HG02763 (cell line): ENCODE measurements around the gene CSMD2.

ENCODE experiments used
- ATAC-seq: cut with Tn5 transposase; IDR thresholded peaks from one replicate; pipeline ENCODE4 v1.9.1; 2021; ENCODE audit warnings: mild to moderate bottlenecking, moderate library complexity; ENCODE audit not compliant: unreplicated experiment

Gene CSMD2

GRCh38 chr1:33970148-33970825 is 194.7 kb downstream of the CSMD2 start:
- ATAC-seq = no peak

- no peak for ATAC-seq
Measured at GRCh38 chr1:33966346-33967141, 198.5 kb downstream of the CSMD2 start.

- no peak for ATAC-seq
Measured at GRCh38 chr1:33965086-33965485, 199.9 kb downstream of the CSMD2 start.

GRCh38 chr1:33962061-33962460 is 203.0 kb downstream of the CSMD2 start:
- ATAC-seq = no peak

- ATAC-seq = no peak
Measured at GRCh38 chr1:33960188-33960895, 204.7 kb downstream of the CSMD2 start.

GRCh38 chr1:33957854-33958253 is 207.2 kb downstream of the CSMD2 start:
- ATAC-seq = no peak

GRCh38 chr1:33955096-33955495 is 209.9 kb downstream of the CSMD2 start:
- ATAC-seq = no peak

- ATAC-seq = no peak
Measured at GRCh38 chr1:33949570-33949969, 215.5 kb downstream of the CSMD2 start.

GRCh38 chr1:33948291-33948690 is 216.7 kb downstream of the CSMD2 start:
- no peak for ATAC-seq

- no peak for ATAC-seq
Measured at GRCh38 chr1:33946836-33947235, 218.2 kb downstream of the CSMD2 start.

- no peak for ATAC-seq
Measured at GRCh38 chr1:33944846-33945245, 220.2 kb downstream of the CSMD2 start.

- ATAC-seq = no peak
Measured at GRCh38 chr1:33943978-33944377, 221.1 kb downstream of the CSMD2 start.

GRCh38 chr1:33932871-33933270 is 232.2 kb downstream of the CSMD2 start:
- ATAC-seq = no peak

GRCh38 chr1:33931111-33931475 is 233.9 kb downstream of the CSMD2 start:
- ATAC-seq = no peak

- no peak for ATAC-seq
Measured at GRCh38 chr1:33930346-33931110, 234.5 kb downstream of the CSMD2 start.

- no peak for ATAC-seq
Measured at GRCh38 chr1:33928251-33928650, 236.8 kb downstream of the CSMD2 start.

- ATAC-seq = no peak
Measured at GRCh38 chr1:33927721-33928120, 237.3 kb downstream of the CSMD2 start.

GRCh38 chr1:33925586-33925985 is 239.4 kb downstream of the CSMD2 start:
- ATAC-seq = no peak

- no peak for ATAC-seq
Measured at GRCh38 chr1:33921281-33921680, 243.7 kb downstream of the CSMD2 start.

GRCh38 chr1:33918368-33918767 is 246.7 kb downstream of the CSMD2 start:
- no peak for ATAC-seq

- no peak for ATAC-seq
Measured at GRCh38 chr1:33916786-33917185, 248.2 kb downstream of the CSMD2 start.
